ENCODE results near the gene FBXO44. TPM values are rescaled to one million over a fixed set of nuclear protein-coding genes. Genes with fewer than 3 reads are reported as not detected.

The FBXO44 gene
- total and polyA plus RNA-seq, 10 donors, result 15.3 to 39.4 (median 24.6) TPM

DNA sequence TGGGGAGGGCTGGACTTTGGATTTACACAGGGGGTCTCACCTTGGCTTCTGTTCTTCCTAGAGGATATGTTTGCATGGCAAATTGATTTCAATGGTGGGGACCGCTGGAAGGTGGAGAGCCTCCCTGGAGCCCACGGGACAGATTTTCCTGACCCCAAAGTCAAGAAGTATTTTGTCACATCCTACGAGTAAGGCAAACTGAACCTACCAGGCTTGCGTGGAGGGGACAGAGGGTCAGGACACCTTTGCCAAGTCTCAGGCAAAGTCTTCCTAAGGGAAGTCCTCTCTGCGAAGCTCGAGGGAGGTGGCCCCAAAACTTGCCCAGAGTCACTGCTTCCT, 16.5 kb downstream of the FBXO44 start:
- H3K27me3 ChIP-seq (replicated peaks in 1 of 7), result no peaks in the 10 kb centered on the region
- WGBS, 5 donors, result 70 to 83% (median 81%) methylated on average over 6 of the region's 6 CpGs
- intact Hi-C loops (cut with DNase I; ENCODE audit: low total_unique reads), result no loop called here
- H3K27ac ChIP-seq, result peak overlapping the region in 2 of 8 donors; percentile 21 to 48
- no peaks in the 10 kb centered on the region for H3K9me3 ChIP-seq
- no peak overlapping the region for H3K4me3 ChIP-seq
- TF ChIP-seq POLR2A (IDR thresholded peaks at IDR 0.05) (no peak), POLR2AphosphoS5 (IDR thresholded peaks at IDR 0.05) (no peak)
- TF ChIP-seq, protein P1, sequence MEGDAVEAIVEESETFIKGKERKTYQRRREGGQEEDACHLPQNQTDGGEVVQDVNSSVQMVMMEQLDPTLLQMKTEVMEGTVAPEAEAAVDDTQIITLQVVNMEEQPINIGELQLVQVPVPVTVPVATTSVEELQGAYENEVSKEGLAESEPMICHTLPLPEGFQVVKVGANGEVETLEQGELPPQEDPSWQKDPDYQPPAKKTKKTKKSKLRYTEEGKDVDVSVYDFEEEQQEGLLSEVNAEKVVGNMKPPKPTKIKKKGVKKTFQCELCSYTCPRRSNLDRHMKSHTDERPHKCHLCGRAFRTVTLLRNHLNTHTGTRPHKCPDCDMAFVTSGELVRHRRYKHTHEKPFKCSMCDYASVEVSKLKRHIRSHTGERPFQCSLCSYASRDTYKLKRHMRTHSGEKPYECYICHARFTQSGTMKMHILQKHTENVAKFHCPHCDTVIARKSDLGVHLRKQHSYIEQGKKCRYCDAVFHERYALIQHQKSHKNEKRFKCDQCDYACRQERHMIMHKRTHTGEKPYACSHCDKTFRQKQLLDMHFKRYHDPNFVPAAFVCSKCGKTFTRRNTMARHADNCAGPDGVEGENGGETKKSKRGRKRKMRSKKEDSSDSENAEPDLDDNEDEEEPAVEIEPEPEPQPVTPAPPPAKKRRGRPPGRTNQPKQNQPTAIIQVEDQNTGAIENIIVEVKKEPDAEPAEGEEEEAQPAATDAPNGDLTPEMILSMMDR (IDR thresholded peaks at IDR 0.05 in 8 of 11, conservative IDR thresholded peaks at IDR 0.05 in 3 of 11), result no peak
- DNase-seq, result no peak
- H3K36me3 ChIP-seq, result peaks cover 0 to 89% (median 52%) of the 10 kb centered on the region in 6 donors
- peaks cover 0 to 33% (median 13%) of the 10 kb centered on the region in 6 donors for H3K4me1 ChIP-seq

GRCh38 chr1:11671544-11672286, 17.0 kb downstream of the FBXO44 start:
- intact Hi-C loops (cut with DNase I; ENCODE audit: low total_unique reads), result no loop called here
- 91 to 97% (median 92%) methylated on average over 8 to 14 of the region's 14 CpGs for whole genome bisulfite sequencing, 5 donors
- peak overlapping the region in 1 of 8 donors; percentile 48 for H3K27ac ChIP-seq

GRCh38 chr1:11673089-11673769, 18.6 kb downstream of the FBXO44 start:
- H3K36me3 ChIP-seq, result peaks cover 0 to 96% (median 61%) of the 10 kb centered on the region in 6 donors
- H3K9me3 ChIP-seq, result no peaks in the 10 kb centered on the region
- TF ChIP-seq POLR2A (IDR thresholded peaks at IDR 0.05) (no peak), POLR2AphosphoS5 (IDR thresholded peaks at IDR 0.05) (peak in 1 of 3 donors; percentile 52)
- no peak overlapping the region for H3K27ac ChIP-seq
- DNase-seq, result no peak
- peaks cover 0 to 24% (median 8%) of the 10 kb centered on the region in 6 donors for H3K4me1 ChIP-seq
- WGBS, 5 donors, result 91 to 97% (median 94%) methylated on average over 8 to 14 of the region's 14 CpGs
- H3K27me3 ChIP-seq (replicated peaks in 1 of 7), result no peaks in the 10 kb centered on the region
- H3K4me3 ChIP-seq, result no peak overlapping the region
- intact Hi-C loops (cut with DNase I; ENCODE audit: low total_unique reads), result no loop called here

More at GRCh38 chr1:11671544-11672286, 17.0 kb downstream of the FBXO44 start:
- DNase-seq, result no peak
- H3K9me3 ChIP-seq, result no peaks in the 10 kb centered on the region
- TF ChIP-seq, protein P1 (IDR thresholded peaks at IDR 0.05 in 8 of 11, conservative IDR thresholded peaks at IDR 0.05 in 3 of 11), result no peak
- TF ChIP-seq POLR2AphosphoS5 (IDR thresholded peaks at IDR 0.05), result peak in 1 of 3 donors; percentile 38
- H3K4me1 ChIP-seq, result peaks cover 0 to 28% (median 13%) of the 10 kb centered on the region in 6 donors
- peaks cover 0 to 95% (median 56%) of the 10 kb centered on the region in 6 donors for H3K36me3 ChIP-seq
- no peak overlapping the region for H3K4me3 ChIP-seq
- H3K27me3 ChIP-seq (replicated peaks in 1 of 7), result no peaks in the 10 kb centered on the region

GRCh38 chr1:11674488-11674887, 19.8 kb downstream of the FBXO44 start:
- intact Hi-C loops (cut with DNase I; ENCODE audit: low total_unique reads), result no loop called here
- TF ChIP-seq POLR2A (IDR thresholded peaks at IDR 0.05) (no peak), POLR2AphosphoS5 (IDR thresholded peaks at IDR 0.05) (peak in 1 of 3 donors; percentile 28)
- TF ChIP-seq, protein P1 (IDR thresholded peaks at IDR 0.05 in 8 of 11, conservative IDR thresholded peaks at IDR 0.05 in 3 of 11), result no peak
- no peak for DNase-seq
- no peaks in the 10 kb centered on the region for H3K27me3 ChIP-seq (replicated peaks in 1 of 7)
- peaks cover 0 to 37% (median 15%) of the 10 kb centered on the region in 6 donors for H3K4me1 ChIP-seq
- peaks cover 0 to 83% (median 56%) of the 10 kb centered on the region in 6 donors for H3K36me3 ChIP-seq
- no peak overlapping the region for H3K27ac ChIP-seq
- 95 to 98% (median 96%) methylated on average over 7 to 14 of the region's 14 CpGs for WGBS, 5 donors
- H3K9me3 ChIP-seq, result no peaks in the 10 kb centered on the region
- no peak overlapping the region for H3K4me3 ChIP-seq
